Adrenal gland (tissue), 5 donors: ENCODE results near the gene INVS.

Experiments used
- CTCF ChIP-seq, 6 experiments: fragments of 450-650 bp in 4 of 6; fragments of 200-600 bp in 2 of 6; sonication (generic) in 1 of 6; IDR thresholded peaks; 1 replicate in 5 of 6; 2 replicates in 1 of 6; pipeline versions ENCODE4 v1.5.1 to v1.8.0; 2016 to 2021; ENCODE audit warnings: antibody characterized with exemption in 6 of 6, mild to moderate bottlenecking in 2 of 6, moderate library complexity in 1 of 6
- POLR2A ChIP-seq, 2 donors: fragments of 450-650 bp; IDR thresholded peaks; one replicate each; pipeline ENCODE4 v1.6.1; 2017; ENCODE audit warnings: antibody characterized with exemption in 2 of 2, mild to moderate bottlenecking in 2 of 2, moderate library complexity in 1 of 2
- donor health status: DM: no; HTN: no; CAD: no.

GRCh38 chr9:100268271-100268670, 169.2 kb downstream of the INVS start:
- no peak for TF ChIP-seq CTCF (IDR thresholded peaks at IDR 0.05)
- no peak for TF ChIP-seq POLR2A (IDR thresholded peaks at IDR 0.05)
